ENCODE results near the gene TDRD9. TPM values are rescaled to one million over a fixed set of nuclear protein-coding genes. Genes with fewer than 3 reads are reported as not detected.

The TDRD9 gene
- total and polyA plus RNA-seq, 8 donors: 0.85 to 8.8 (median 2.4) TPM; not detected in 2

DNA sequence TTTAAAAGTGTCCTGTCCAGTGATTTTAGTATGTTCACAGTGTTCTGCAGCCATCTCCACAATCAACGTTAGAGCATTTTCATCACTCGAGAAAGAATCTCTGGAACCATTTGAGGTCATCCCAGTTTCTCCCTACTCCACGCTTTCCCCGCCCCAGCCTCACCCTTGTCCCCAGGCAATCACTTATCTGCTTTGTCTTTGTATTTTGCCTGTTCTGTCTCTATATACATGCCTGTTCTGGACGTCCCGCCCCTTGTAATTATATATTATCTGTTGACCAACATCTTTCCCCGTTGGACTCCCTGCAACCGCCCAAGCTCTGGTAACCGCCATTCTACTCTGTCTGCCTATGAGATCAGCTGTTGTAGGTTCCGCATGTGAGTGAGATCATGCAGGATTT, 135.7 kb downstream of the TDRD9 start:
- Histone ChIP-seq H3K4me1 (no peaks in the 10 kb centered on the region), H3K36me3 (no peaks in the 10 kb centered on the region), H3K27ac (no peak overlapping the region), H3K27me3 (peaks cover 0 to 28% (median 10%) of the 10 kb centered on the region in 3 donors), H3K9me3 (peaks cover 0 to 19% (median 18%) of the 10 kb centered on the region in 4 donors), H3K4me3 (no peak overlapping the region)
- 70 to 78% (median 73%) methylated on average over 9 to 10 of the region's 10 CpGs for WGBS, 5 donors
- no peak for TF ChIP-seq EP300 (IDR thresholded peaks at IDR 0.05)
- TF ChIP-seq POLR2A (IDR thresholded peaks at IDR 0.05): no peak
- DNase-seq: no peak
- intact Hi-C loops (cut with DNase I; ENCODE audit: low total_unique reads): no loop called here

- Histone ChIP-seq H3K9me3 (peaks cover 0 to 19% (median 18%) of the 10 kb centered on the region in 4 donors), H3K27ac (no peak overlapping the region), H3K4me1 (no peaks in the 10 kb centered on the region), H3K27me3 (peaks cover 0 to 51% (median 10%) of the 10 kb centered on the region in 3 donors), H3K36me3 (no peaks in the 10 kb centered on the region), H3K4me3 (no peak overlapping the region)
- intact Hi-C loops (cut with DNase I; ENCODE audit: low total_unique reads): no loop called here
- WGBS, 5 donors: 69 to 88% (median 88%) methylated on average over 4 to 5 of the region's 5 CpGs
- TF ChIP-seq EP300 (IDR thresholded peaks at IDR 0.05) (no peak), POLR2A (IDR thresholded peaks at IDR 0.05) (no peak), POLR2AphosphoS5 (IDR thresholded peaks at IDR 0.05) (no peak)
- TF ChIP-seq, protein P1, sequence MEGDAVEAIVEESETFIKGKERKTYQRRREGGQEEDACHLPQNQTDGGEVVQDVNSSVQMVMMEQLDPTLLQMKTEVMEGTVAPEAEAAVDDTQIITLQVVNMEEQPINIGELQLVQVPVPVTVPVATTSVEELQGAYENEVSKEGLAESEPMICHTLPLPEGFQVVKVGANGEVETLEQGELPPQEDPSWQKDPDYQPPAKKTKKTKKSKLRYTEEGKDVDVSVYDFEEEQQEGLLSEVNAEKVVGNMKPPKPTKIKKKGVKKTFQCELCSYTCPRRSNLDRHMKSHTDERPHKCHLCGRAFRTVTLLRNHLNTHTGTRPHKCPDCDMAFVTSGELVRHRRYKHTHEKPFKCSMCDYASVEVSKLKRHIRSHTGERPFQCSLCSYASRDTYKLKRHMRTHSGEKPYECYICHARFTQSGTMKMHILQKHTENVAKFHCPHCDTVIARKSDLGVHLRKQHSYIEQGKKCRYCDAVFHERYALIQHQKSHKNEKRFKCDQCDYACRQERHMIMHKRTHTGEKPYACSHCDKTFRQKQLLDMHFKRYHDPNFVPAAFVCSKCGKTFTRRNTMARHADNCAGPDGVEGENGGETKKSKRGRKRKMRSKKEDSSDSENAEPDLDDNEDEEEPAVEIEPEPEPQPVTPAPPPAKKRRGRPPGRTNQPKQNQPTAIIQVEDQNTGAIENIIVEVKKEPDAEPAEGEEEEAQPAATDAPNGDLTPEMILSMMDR (IDR thresholded peaks at IDR 0.05): no peak
- DNase-seq: no peak
These were observed 138.0 kb downstream of the TDRD9 start for GRCh38 chr14:104066279-104066678.

GRCh38 chr14:104066719-104067295, 138.6 kb downstream of the TDRD9 start:
- no peak for TF ChIP-seq EP300 (IDR thresholded peaks at IDR 0.05)
- TF ChIP-seq, protein P1 (IDR thresholded peaks at IDR 0.05): no peak
- no peak for TF ChIP-seq POLR2AphosphoS5 (IDR thresholded peaks at IDR 0.05)
- TF ChIP-seq POLR2A (IDR thresholded peaks at IDR 0.05): no peak
- DNase-seq: no peak
- 62 to 78% (median 72%) methylated on average over 4 of the region's 4 CpGs for WGBS, 5 donors
- Histone ChIP-seq H3K4me3 (no peak overlapping the region), H3K36me3 (no peaks in the 10 kb centered on the region), H3K27me3 (peaks cover 0 to 52% (median 10%) of the 10 kb centered on the region in 3 donors), H3K9me3 (peaks cover 0 to 19% (median 18%) of the 10 kb centered on the region in 4 donors), H3K27ac (no peak overlapping the region), H3K4me1 (no peaks in the 10 kb centered on the region)
- intact Hi-C loops (cut with DNase I; ENCODE audit: low total_unique reads): no loop called here

- intact Hi-C loops (cut with DNase I; ENCODE audit: low total_unique reads): no loop called here
- no peak for DNase-seq
- peaks cover 0 to 31% (median 27%) of the 10 kb centered on the region in 4 donors for H3K9me3 ChIP-seq
- H3K4me3 ChIP-seq: no peak overlapping the region
- no peaks in the 10 kb centered on the region for H3K36me3 ChIP-seq
- H3K4me1 ChIP-seq: no peaks in the 10 kb centered on the region
- WGBS, 5 donors: 79 to 89% (median 84%) methylated on average over 7 of the region's 7 CpGs
- TF ChIP-seq POLR2A (IDR thresholded peaks at IDR 0.05) (no peak), EP300 (IDR thresholded peaks at IDR 0.05) (no peak), POLR2AphosphoS5 (IDR thresholded peaks at IDR 0.05) (no peak)
- TF ChIP-seq, protein P1 (IDR thresholded peaks at IDR 0.05): no peak
- no peak overlapping the region for H3K27ac ChIP-seq
- peaks cover 0 to 54% (median 10%) of the 10 kb centered on the region in 3 donors for H3K27me3 ChIP-seq
These were observed 141.3 kb downstream of the TDRD9 start for GRCh38 chr14:104069541-104069940.

DNA sequence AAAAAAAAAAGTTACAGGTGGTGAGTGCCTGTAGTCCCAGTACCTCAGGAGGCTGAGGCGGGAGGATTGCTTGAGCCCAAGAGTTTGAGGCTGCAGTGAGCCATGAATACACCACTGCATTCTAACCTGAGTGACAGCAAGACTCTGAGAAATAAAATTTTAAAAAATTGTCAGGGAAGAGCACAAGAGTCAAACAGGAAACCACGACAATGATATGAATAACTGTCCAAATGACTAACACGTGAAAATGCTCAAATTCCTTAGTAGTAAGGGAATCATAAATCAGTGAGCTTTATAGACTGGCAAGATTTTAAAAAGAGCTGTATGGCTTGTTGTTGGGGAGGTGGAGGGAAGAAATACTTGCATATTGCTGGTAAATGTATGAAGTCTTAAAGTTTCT, 144.3 kb downstream of the TDRD9 start:
- DNase-seq: no peak
- peaks cover 0 to 42% (median 0%) of the 10 kb centered on the region in 3 donors for H3K27me3 ChIP-seq
- H3K27ac ChIP-seq: no peak overlapping the region
- TF ChIP-seq POLR2A (IDR thresholded peaks at IDR 0.05) (no peak), POLR2AphosphoS5 (IDR thresholded peaks at IDR 0.05) (no peak), EP300 (IDR thresholded peaks at IDR 0.05) (no peak)
- TF ChIP-seq, protein P1 (IDR thresholded peaks at IDR 0.05): no peak
- no peaks in the 10 kb centered on the region for H3K36me3 ChIP-seq
- 73 to 84% (median 77%) methylated on average over 3 of the region's 3 CpGs for WGBS, 5 donors
- H3K9me3 ChIP-seq: peaks cover 0 to 14% (median 11%) of the 10 kb centered on the region in 4 donors
- no peak overlapping the region for H3K4me3 ChIP-seq
- H3K4me1 ChIP-seq: peaks cover 0 to under 1% (median under 1%) of the 10 kb centered on the region in 4 donors
- intact Hi-C loops (cut with DNase I; ENCODE audit: low total_unique reads): loop anchor here (10.0 kb wide), 1 partner anchor 62 kb away; the partner anchor contains the start of gene KIF26A

Data from stomach (tissue), 9 donors.